Dedifferentiated amniotic fluid mesenchymal stem cell (primary cell): ENCODE data around the gene TOM1L2.

ENCODE experiments used
- DNase-seq: peaks from one replicate; pipeline ENCODE4 v3.0.0-alpha.2; 2016; ENCODE audit errors: extremely low spot score

Gene TOM1L2

GRCh38 chr17:17849147-17849820 is 122.9 kb downstream of the TOM1L2 start:
- no peak for DNase-seq

- no peak for DNase-seq
Measured at GRCh38 chr17:17848311-17849082, 123.7 kb downstream of the TOM1L2 start.

GRCh38 chr17:17847726-17848125 is 124.5 kb downstream of the TOM1L2 start:
- DNase-seq, result no peak

GRCh38 chr17:17847118-17847689 is 125.0 kb downstream of the TOM1L2 start:
- DNase-seq, result no peak

- DNase-seq, result no peak
Measured at GRCh38 chr17:17846645-17847044, 125.6 kb downstream of the TOM1L2 start.

- no peak for DNase-seq
Measured at GRCh38 chr17:17846003-17846402, 126.2 kb downstream of the TOM1L2 start.

GRCh38 chr17:17845046-17845775 is 127.0 kb downstream of the TOM1L2 start:
- no peak for DNase-seq

GRCh38 chr17:17844500-17844899 is 127.7 kb downstream of the TOM1L2 start:
- no peak for DNase-seq

GRCh38 chr17:17844079-17844478 is 128.1 kb downstream of the TOM1L2 start:
- no peak for DNase-seq

GRCh38 chr17:17843096-17843495 is 129.1 kb downstream of the TOM1L2 start:
- DNase-seq, result no peak

GRCh38 chr17:17842111-17842876 is 129.9 kb downstream of the TOM1L2 start:
- DNase-seq, result no peak

GRCh38 chr17:17841601-17842025 is 130.6 kb downstream of the TOM1L2 start:
- DNase-seq, result no peak

GRCh38 chr17:17840751-17841591 is 131.2 kb downstream of the TOM1L2 start:
- no peak for DNase-seq

GRCh38 chr17:17839791-17840707 is 132.2 kb downstream of the TOM1L2 start:
- peak; percentile 75 for DNase-seq

GRCh38 chr17:17837966-17838962 is 133.9 kb downstream of the TOM1L2 start:
- DNase-seq, result no peak

- DNase-seq, result no peak
Measured at GRCh38 chr17:17837380-17837821, 134.8 kb downstream of the TOM1L2 start.

GRCh38 chr17:17836818-17837379 is 135.3 kb downstream of the TOM1L2 start, which contains the start of gene SREBF1:
SREBF1 (minus strand) TSS chr17:17836986; CDS start chr17:17836817, 169 bp downstream.
- peak; percentile 38 for DNase-seq
